WERI-Rb-1 (cell line): Measurements from ENCODE around the gene MUC5AC.
"Not testable (repeated sequence)": the region's sequence is repeated elsewhere in the genome, so short reads cannot be mapped to it uniquely, and the experiment has no call there.

Experiments used
- DNase-seq: peaks from one replicate; pipeline ENCODE4 v3.0.0-alpha.2; 2020
- H3K27ac ChIP-seq: fragments of 250-450 bp; sonication (Bioruptor Pico); 2 replicates; pipeline ENCODE4 v1.5.1; 2020; ENCODE audit warnings: mild to moderate bottlenecking, moderate library complexity
- H3K27me3 ChIP-seq: fragments of 250-450 bp; sonication (Bioruptor Pico); 2 replicates; pipeline ENCODE4 v1.5.1; 2021; ENCODE audit warnings: mild to moderate bottlenecking, low read depth, moderate library complexity; ENCODE audit not compliant: insufficient read depth, severe bottlenecking
- H3K36me3 ChIP-seq: fragments of 250-450 bp; sonication (Bioruptor Pico); 2 replicates; pipeline ENCODE4 v1.5.1; 2020; ENCODE audit warnings: mild to moderate bottlenecking, moderate library complexity
- H3K4me3 ChIP-seq: 2 replicates; pipeline ENCODE4 v1.5.1; 2011; ENCODE audit warnings: low read depth, mild to moderate bottlenecking, control low read depth, low read length
- H3K9me3 ChIP-seq: fragments of 250-450 bp; sonication (Bioruptor Pico); 2 replicates; pipeline ENCODE4 v1.5.1; 2021; ENCODE audit warnings: mild to moderate bottlenecking, moderate library complexity; ENCODE audit not compliant: severe bottlenecking
- CTCF ChIP-seq: IDR thresholded peaks from 2 replicates; pipeline ENCODE4 v1.5.1; 2011; ENCODE audit warnings: low read depth, mild to moderate bottlenecking, control low read depth, inconsistent platforms, low read length

MUC5AC gene

GRCh38 chr11:1171985-1172728, 14.4 kb downstream of the MUC5AC start:
- no peak for TF ChIP-seq CTCF
- Histone ChIP-seq H3K36me3 (no peaks in the 10 kb centered on the region), H3K4me3 (no peak overlapping the region), H3K9me3 (no peaks in the 10 kb centered on the region), H3K27ac (no peak overlapping the region), H3K27me3 (no peaks in the 10 kb centered on the region)
- DNase-seq = no peak

DNA sequence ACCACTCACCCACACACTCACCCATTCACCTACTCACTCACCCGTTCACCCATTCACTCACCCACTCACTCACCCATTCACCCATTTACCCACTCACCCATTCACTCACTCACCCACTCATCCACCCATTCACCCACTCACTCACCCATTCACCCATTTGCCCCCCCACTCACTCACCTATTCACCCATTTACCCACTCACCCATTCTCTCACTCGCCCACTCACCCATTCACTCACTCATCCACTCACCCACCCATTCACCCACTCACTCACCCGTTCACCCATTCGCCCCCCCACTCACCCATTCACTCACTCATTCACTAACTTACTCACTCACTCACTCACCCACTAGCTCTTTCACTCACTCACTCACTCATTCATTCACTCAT, 15.0 kb downstream of the MUC5AC start:
- Histone ChIP-seq H3K9me3 (no peaks in the 10 kb centered on the region), H3K36me3 (no peaks in the 10 kb centered on the region), H3K27ac (no peak overlapping the region), H3K4me3 (no peak overlapping the region), H3K27me3 (no peaks in the 10 kb centered on the region)
- no peak for TF ChIP-seq CTCF
- DNase-seq = no peak

DNA sequence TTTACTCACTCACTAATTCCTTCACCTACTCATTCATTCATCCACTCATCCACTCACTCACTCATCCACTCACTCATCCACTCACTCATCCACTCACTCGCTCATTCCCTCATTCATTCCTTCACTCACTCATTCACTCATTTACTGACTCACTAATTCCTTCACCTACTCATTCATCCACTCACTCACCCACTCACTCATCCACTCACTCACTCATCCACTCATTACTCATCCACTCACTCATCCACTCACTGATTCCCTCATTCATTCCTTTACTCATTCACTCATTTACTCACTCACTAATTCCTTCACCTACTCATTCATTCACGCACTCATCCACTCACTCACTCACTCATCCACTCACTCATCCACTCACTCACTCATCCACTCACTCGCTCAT, 15.6 kb downstream of the MUC5AC start:
- not testable (repeated sequence) for H3K27me3 ChIP-seq, H3K4me3 ChIP-seq, H3K27ac ChIP-seq, H3K36me3 ChIP-seq, H3K9me3 ChIP-seq, DNase-seq

DNA sequence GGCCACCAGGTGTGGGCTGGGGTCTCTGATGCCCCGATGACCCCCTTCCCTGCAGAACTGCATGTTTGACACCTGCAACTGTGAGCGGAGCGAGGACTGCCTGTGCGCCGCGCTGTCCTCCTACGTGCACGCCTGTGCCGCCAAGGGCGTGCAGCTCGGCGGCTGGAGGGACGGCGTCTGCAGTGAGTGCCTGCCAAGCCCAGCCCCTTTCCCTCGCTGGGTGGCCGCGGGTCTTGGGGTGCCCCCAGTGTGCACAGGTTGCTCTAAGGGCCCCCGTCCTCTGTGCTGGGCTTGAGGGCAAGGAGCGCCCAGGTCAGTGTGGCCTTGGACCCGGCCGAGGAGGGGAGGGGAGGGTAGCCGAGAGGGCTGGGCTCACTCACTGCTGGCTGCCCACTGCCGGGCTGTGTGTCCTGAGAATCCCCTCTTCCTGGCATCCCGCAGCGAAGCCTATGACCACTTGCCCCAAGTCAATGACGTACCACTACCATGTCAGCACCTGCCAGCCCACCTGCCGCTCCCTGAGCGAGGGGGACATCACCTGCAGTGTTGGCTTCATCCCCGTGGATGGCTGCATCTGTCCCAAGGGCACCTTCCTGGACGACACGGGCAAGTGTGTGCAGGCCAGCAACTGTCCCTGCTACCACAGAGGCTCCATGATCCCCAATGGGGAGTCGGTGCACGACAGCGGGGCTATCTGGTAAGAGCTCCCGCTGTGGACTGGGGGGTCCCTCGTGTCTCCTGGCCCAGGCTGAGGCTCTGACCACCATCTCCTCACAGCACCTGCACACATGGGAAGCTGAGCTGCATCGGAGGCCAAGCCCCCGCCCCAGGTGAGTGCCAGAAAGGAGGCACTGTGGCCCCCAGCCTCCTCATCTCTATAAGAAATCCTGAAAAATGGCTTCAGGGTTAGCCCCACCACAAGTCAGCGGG, 17.0 kb downstream of the MUC5AC start:
- H3K27me3 ChIP-seq = no peaks in the 10 kb centered on the region
- H3K4me3 ChIP-seq = no peak overlapping the region
- TF ChIP-seq CTCF = no peak
- H3K9me3 ChIP-seq = no peaks in the 10 kb centered on the region
- no peaks in the 10 kb centered on the region for H3K36me3 ChIP-seq
- no peak for DNase-seq
- no peak overlapping the region for H3K27ac ChIP-seq

DNA sequence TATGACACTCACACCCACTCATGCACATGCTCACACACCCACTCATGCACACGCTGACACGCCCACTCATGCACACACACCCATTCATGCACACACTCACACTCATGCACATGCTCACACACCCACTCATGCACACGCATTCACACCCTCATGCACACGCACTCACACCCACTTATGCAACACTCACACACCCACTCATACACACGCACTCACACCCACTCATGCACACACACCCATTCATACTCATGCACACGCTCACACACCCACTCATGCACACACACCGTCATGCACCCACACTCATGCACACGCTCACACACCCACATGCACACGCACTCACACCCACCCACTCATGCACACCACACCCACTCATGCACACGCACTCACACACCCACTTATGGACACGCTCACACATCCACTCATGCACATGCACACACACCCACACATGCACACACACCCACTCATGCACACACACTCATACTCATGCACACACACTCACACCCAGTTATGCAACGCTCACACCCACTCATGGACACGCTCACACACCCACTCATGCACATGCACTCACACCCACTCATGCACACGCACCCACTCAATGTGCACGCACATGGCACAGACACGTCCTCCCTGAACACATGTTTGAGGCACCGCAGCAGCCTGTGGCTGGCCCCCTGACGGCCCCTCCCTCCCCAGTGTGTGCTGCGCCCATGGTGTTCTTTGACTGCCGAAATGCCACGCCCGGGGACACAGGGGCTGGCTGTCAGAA, 17.9 kb downstream of the MUC5AC start:
- TF ChIP-seq CTCF = no peak
- Histone ChIP-seq H3K9me3 (no peaks in the 10 kb centered on the region), H3K27ac (no peak overlapping the region), H3K27me3 (peaks cover 7% of the 10 kb centered on the region), H3K36me3 (no peaks in the 10 kb centered on the region), H3K4me3 (no peak overlapping the region)
- no peak for DNase-seq
